HG02571 (cell line): ENCODE measurements around the gene HRH4.

Experiments
- ATAC-seq: cut with Tn5 transposase; IDR thresholded peaks from one replicate; pipeline ENCODE4 v1.9.1; 2021; ENCODE audit warnings: mild to moderate bottlenecking, moderate library complexity; ENCODE audit not compliant: unreplicated experiment

The HRH4 gene, protein sequence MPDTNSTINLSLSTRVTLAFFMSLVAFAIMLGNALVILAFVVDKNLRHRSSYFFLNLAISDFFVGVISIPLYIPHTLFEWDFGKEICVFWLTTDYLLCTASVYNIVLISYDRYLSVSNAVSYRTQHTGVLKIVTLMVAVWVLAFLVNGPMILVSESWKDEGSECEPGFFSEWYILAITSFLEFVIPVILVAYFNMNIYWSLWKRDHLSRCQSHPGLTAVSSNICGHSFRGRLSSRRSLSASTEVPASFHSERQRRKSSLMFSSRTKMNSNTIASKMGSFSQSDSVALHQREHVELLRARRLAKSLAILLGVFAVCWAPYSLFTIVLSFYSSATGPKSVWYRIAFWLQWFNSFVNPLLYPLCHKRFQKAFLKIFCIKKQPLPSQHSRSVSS

DNA sequence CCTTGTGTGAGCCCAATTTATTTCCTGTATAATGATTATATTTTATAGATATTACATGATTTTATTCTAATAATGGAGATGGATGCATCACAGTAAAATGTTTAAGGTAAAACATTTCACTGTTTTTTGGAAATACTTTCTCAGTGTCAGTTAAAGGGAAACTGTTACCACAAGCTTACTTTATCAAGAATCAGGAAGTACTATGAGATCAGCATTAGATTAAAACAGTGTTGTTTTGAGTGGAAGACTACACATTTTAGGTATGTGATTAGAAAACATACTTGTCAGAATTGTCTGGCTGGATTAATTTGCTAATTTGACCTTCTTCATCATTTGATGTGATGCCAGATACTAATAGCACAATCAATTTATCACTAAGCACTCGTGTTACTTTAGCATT lies at the start of gene HRH4:
TSS of gene HRH4 (plus strand) at position 250 of the 400 bp plus-strand sequence. CDS start at position 342, 92 bp downstream.
- ATAC-seq = no peak

DNA sequence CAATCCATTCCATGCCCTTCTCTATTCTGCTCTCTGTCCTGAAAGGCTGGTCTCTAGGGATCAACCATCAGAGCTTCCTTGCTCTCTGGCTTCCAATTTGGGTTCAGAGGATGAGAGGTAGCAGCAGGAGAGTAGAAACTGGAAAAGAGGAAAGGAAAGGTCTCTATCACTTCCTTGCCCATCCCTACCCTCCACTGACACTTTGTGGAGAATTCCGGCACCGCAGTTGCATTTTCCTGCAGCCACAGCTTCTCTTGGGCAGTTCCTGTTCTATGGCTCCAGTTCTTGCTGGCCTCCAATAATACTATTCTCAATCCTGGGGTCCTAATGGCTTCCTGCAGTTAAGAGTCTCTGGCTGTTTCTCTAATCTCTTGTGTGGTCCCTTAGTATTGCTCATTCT lies 47.3 kb upstream of the HRH4 start:
- ATAC-seq = no peak

DNA sequence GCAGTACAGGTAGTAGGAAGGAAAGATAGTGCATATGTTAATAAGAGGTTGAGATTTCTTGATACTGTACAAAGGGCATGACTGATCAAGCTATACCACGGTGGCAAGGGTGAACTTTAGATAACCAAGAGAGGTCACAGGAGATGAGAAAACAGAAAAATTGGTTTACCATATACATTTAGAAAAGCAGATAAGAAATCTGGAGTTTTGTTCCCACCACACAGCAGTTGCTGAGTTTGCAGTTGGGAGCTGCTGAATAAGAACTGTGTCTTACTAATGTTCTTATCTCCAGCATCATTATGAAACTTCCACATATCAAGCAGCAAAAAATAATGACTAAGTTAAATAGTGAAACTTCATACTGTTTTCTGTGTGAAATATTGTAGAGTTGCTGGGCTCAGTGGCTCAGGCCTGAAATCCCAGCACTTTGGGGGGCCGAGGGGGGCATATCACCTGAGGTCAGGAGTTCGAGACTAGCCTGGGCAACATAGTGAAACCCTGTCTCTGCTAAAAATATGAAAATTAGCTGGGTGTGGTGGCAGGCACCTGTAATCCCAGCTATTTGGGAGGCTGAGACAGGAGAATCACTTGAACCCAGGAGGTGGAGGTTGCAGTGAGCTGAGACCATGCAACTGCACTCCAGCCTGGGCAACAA lies 46.0 kb upstream of the HRH4 start:
- no peak for ATAC-seq

DNA sequence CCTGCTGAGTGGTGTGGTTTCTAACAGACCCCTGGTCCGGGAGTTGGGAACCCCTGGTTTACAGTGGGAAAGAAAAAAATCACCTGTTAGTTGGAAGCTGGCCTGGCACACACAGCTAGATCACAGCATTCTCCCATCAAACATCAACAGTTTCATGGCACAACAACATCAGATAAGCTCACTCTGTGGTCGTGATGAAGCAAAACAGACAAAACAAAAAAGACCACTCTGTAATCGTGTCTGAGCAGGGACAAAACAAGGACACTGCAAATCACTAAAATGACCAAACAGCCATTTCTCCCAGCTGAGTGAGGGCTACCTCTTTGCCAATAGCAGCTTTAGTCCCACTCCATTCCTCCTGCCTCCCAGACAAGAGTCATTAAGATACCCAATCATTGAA lies 43.0 kb upstream of the HRH4 start:
- ATAC-seq = no peak

GRCh38 chr18:24420551-24420950 lies 39.9 kb upstream of the HRH4 start:
- no peak for ATAC-seq

GRCh38 chr18:24421831-24422230 lies 38.6 kb upstream of the HRH4 start:
- ATAC-seq = no peak

DNA sequence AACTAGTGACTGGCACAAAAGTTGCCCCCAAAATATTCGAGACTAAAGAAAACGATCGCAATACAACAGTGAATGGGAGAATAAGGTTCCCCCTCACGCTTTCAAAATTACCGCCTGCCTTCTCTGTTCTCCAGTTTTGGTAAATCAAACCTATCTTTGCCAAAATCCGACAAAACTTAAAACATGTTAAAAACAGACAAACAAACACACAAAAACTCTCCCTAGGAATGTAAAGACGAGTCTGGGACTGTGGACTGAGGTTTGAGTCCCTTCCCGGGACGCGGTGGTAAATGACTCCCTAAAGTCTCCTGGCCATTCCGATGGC lies 34.4 kb upstream of the HRH4 start:
- ATAC-seq = no peak

GRCh38 chr18:24426398-24427294 lies 33.8 kb upstream of the HRH4 start, which contains the start of gene IMPACT:
Gene IMPACT, plus strand, starts transcription at chr18:24426670. Its CDS starts 87 bp downstream, at chr18:24426757.
- ATAC-seq = peak; percentile 84

GRCh38 chr18:24427484-24427883 lies 33.0 kb upstream of the HRH4 start:
- no peak for ATAC-seq

DNA sequence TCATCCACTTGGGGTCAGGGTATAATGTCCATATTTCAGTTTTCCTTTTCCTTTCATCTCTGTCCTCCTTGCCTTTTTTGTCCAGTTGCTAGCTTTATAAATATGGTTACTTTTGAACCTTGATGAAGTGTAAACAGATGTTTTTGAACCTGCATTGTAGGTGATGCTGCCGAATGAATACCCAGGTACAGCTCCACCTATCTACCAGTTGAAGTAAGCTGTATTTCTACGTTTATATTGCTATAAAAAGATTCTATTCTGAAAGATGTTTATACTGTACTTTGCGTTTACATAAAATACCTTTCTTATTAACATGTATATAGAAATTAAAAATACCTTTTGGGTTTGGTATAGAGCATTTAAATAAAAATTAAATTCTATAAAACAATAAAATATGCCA lies 31.7 kb upstream of the HRH4 start:
- ATAC-seq = no peak

DNA sequence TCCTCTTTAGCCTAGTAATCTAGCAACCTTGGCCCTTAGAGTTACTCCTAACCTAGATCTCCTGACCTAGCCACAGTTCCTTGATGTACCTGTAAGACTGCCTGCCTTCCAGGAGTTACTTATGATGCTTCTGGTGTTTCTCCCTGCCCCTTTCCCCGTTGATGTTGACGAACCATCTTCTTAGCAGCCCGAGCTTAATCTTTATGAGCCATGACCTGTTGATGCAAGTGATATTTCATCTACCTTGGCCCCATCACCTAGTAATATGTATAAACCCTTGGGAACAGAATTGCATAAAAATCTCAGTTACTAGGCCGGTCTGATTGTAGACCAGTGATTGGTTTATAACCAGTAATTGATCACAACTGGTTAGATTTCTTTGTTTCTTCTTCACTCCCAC lies 31.2 kb upstream of the HRH4 start:
- no peak for ATAC-seq

GRCh38 chr18:24432618-24433017 lies 27.8 kb upstream of the HRH4 start:
- ATAC-seq = no peak

DNA sequence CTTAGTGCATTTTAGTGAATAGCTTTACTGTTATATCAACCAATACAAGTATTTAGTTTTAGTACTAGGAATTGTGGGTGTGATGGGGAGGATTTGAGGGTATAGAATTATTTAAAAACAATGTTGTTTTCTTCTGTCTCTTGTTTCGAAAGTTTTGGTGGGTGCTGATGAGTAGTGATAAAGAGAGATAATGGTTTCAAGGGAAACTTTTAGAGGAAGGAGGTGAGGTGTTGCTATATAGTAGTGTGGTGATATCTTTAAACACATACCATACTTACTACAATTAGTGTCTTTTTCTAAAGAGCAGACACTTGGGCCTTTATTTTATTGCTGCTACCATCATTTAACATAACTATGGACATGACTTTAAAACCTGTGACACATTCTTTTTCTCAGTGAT lies 23.5 kb upstream of the HRH4 start:
- ATAC-seq = no peak

GRCh38 chr18:24443870-24444269 lies 16.6 kb upstream of the HRH4 start:
- ATAC-seq = peak; percentile 70

- peak; percentile 63 for ATAC-seq
Observed at GRCh38 chr18:24446453-24446852, 14.0 kb upstream of the HRH4 start.

DNA sequence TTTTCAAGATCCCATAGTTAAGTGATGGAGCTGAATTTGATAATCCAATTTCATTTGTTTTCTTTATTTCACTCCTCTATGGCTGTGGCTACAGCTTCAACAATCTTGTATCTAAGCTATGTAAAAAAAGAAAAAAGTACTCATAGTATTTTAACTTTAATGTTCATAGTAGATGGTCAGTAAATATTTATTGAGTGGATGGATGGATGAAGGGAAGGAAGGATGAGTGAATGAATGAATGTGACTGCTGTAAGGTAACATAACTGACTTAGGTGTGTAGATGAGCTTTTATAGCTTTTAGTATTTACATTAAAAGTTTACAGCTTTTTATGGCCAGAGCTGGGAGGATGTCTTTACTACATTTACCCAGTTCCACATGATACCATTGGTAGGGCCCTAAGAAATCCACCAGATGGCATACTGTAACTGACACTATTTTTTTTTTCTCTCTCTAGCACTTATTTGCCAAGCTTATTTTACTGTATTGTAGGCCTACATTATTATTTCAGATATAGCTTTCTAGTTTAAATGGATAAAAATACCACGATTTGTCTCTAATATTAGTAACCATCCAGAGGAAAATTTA lies 13.4 kb upstream of the HRH4 start:
- ATAC-seq = no peak

DNA sequence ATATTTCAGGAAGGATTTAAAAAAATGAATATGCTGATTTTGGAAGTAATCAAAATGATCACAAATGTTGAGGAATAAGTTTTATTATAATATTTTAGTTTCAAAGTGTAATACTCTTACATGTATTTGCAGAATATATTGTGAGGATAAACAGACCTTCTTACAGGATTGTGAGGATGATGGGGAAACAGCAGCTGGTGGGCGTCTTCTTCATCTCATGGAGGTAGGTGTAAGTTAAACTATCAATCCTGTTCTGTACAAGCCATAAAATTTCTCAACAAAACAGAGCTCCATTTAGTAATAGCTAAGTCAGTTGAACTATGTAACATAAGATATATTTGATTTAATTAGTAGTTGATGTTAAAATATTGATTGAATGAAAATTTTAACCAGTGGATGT lies 12.5 kb upstream of the HRH4 start:
- ATAC-seq = no peak

- ATAC-seq = no peak
Observed at GRCh38 chr18:24456549-24456948, 3.9 kb upstream of the HRH4 start.

GRCh38 chr18:24459772-24460171 lies 665 bp upstream of the HRH4 start:
- ATAC-seq = no peak

DNA sequence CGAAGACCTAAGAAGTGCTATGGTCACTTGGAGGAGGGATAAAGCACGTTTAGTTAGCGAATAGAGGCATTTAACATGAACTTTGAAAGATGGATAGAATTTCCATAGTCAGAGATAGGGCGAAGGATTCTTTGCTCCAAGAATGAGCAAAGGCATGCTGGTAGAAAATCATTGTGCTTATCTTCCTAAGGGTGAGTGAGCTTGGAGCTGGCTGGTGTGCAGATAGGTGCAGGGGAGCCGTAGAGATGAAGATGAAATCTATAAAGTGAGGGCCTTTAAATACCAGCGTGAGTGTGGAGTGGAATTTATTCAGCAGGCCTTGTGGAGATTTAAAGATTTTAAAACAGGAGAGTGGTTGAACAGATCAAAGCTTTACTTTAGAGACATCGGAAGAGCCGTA lies 1.6 kb downstream of the HRH4 start:
- no peak for ATAC-seq
